Measurements from ENCODE around the gene COL21A1. TPM values are rescaled to one million over a fixed set of nuclear protein-coding genes. Genes with fewer than 3 reads are reported as not detected.
A peak's percentile ranks its signal among the peaks of the same experiment; 100 is the strongest.

The COL21A1 gene
- polyA plus RNA-seq = not detected

- Mint-ChIP-seq H3K27ac (no peak within 1 kb of the TSS), H3K4me1 (no peaks in the 10 kb centered on the region), H3K9me3 (peaks cover 0 to 4% (median 4%) of the 10 kb centered on the region in 3 donors), H3K27me3 (no peaks in the 10 kb centered on the region), H3K4me3 (peak within 1 kb of the TSS in 1 of 4 donors; percentile 23), H3K36me3 (no peaks in the 10 kb centered on the region)
Observed at GRCh38 chr6:56246881-56247653, at the start of gene COL21A1. Gene COL21A1, minus strand, starts transcription at chr6:56247580. Its CDS starts 64,962 bp downstream, at chr6:56182618.

GRCh38 chr6:56293781-56294180, 46.4 kb upstream of the COL21A1 start:
- Mint-ChIP-seq H3K36me3 (no peaks in the 10 kb centered on the region), H3K9me3 (no peaks in the 10 kb centered on the region), H3K27ac (no peak overlapping the region), H3K4me1 (no peaks in the 10 kb centered on the region), H3K4me3 (no peak overlapping the region), H3K27me3 (no peaks in the 10 kb centered on the region)

GRCh38 chr6:56292505-56293181, 45.3 kb upstream of the COL21A1 start:
- Mint-ChIP-seq H3K4me3 (no peak overlapping the region), H3K27me3 (no peaks in the 10 kb centered on the region), H3K9me3 (peaks cover 0 to 1% (median 0%) of the 10 kb centered on the region in 3 donors), H3K27ac (no peak overlapping the region), H3K4me1 (no peaks in the 10 kb centered on the region), H3K36me3 (no peaks in the 10 kb centered on the region)

GRCh38 chr6:56291302-56291917, 44.0 kb upstream of the COL21A1 start:
- H3K4me3 Mint-ChIP-seq = no peak overlapping the region
- peaks cover 0 to 3% (median 1%) of the 10 kb centered on the region in 3 donors for H3K9me3 Mint-ChIP-seq
- no peaks in the 10 kb centered on the region for H3K27me3 Mint-ChIP-seq
- no peaks in the 10 kb centered on the region for H3K4me1 Mint-ChIP-seq
- H3K36me3 Mint-ChIP-seq = no peaks in the 10 kb centered on the region
- no peak overlapping the region for H3K27ac Mint-ChIP-seq

GRCh38 chr6:56289721-56290120, 42.3 kb upstream of the COL21A1 start:
- Mint-ChIP-seq H3K9me3 (peaks cover 0 to 3% (median 1%) of the 10 kb centered on the region in 3 donors), H3K4me3 (no peak overlapping the region), H3K27ac (no peak overlapping the region), H3K36me3 (no peaks in the 10 kb centered on the region), H3K27me3 (no peaks in the 10 kb centered on the region), H3K4me1 (no peaks in the 10 kb centered on the region)

- H3K4me3 Mint-ChIP-seq = no peak overlapping the region
- H3K9me3 Mint-ChIP-seq = peaks cover 1 to 6% (median 3%) of the 10 kb centered on the region in 3 donors
- H3K27me3 Mint-ChIP-seq = no peaks in the 10 kb centered on the region
- no peaks in the 10 kb centered on the region for H3K36me3 Mint-ChIP-seq
- H3K4me1 Mint-ChIP-seq = no peaks in the 10 kb centered on the region
- H3K27ac Mint-ChIP-seq = no peak overlapping the region
Observed at GRCh38 chr6:56288347-56288746, 41.0 kb upstream of the COL21A1 start.

- H3K36me3 Mint-ChIP-seq = no peaks in the 10 kb centered on the region
- H3K9me3 Mint-ChIP-seq = peaks cover 3 to 5% (median 3%) of the 10 kb centered on the region in 3 donors
- H3K4me1 Mint-ChIP-seq = no peaks in the 10 kb centered on the region
- no peaks in the 10 kb centered on the region for H3K27me3 Mint-ChIP-seq
- H3K4me3 Mint-ChIP-seq = no peak overlapping the region
- H3K27ac Mint-ChIP-seq = no peak overlapping the region
Observed at GRCh38 chr6:56282391-56282790, 35.0 kb upstream of the COL21A1 start.

GRCh38 chr6:56280126-56280525, 32.7 kb upstream of the COL21A1 start:
- Mint-ChIP-seq H3K9me3 (peaks cover 5 to 7% (median 5%) of the 10 kb centered on the region in 3 donors), H3K27me3 (no peaks in the 10 kb centered on the region), H3K36me3 (no peaks in the 10 kb centered on the region), H3K4me1 (no peaks in the 10 kb centered on the region), H3K27ac (no peak overlapping the region), H3K4me3 (no peak overlapping the region)

GRCh38 chr6:56279331-56280080, 32.1 kb upstream of the COL21A1 start:
- Mint-ChIP-seq H3K27me3 (no peaks in the 10 kb centered on the region), H3K4me3 (no peak overlapping the region), H3K36me3 (no peaks in the 10 kb centered on the region), H3K4me1 (no peaks in the 10 kb centered on the region), H3K9me3 (peaks cover 5 to 7% (median 5%) of the 10 kb centered on the region in 3 donors), H3K27ac (no peak overlapping the region)

GRCh38 chr6:56278171-56278591, 30.8 kb upstream of the COL21A1 start:
- Mint-ChIP-seq H3K27ac (no peak overlapping the region), H3K4me1 (no peaks in the 10 kb centered on the region), H3K9me3 (peaks cover 2 to 6% (median 3%) of the 10 kb centered on the region in 3 donors), H3K4me3 (no peak overlapping the region), H3K36me3 (no peaks in the 10 kb centered on the region), H3K27me3 (no peaks in the 10 kb centered on the region)

- no peaks in the 10 kb centered on the region for H3K4me1 Mint-ChIP-seq
- no peak overlapping the region for H3K27ac Mint-ChIP-seq
- no peaks in the 10 kb centered on the region for H3K36me3 Mint-ChIP-seq
- no peak overlapping the region for H3K4me3 Mint-ChIP-seq
- H3K9me3 Mint-ChIP-seq = peaks cover 8 to 23% (median 9%) of the 10 kb centered on the region in 3 donors
- H3K27me3 Mint-ChIP-seq = no peaks in the 10 kb centered on the region
Observed at GRCh38 chr6:56270812-56271441, 23.5 kb upstream of the COL21A1 start.

GRCh38 chr6:56268266-56268665, 20.9 kb upstream of the COL21A1 start:
- H3K27me3 Mint-ChIP-seq = no peaks in the 10 kb centered on the region
- no peaks in the 10 kb centered on the region for H3K36me3 Mint-ChIP-seq
- H3K4me1 Mint-ChIP-seq = no peaks in the 10 kb centered on the region
- H3K4me3 Mint-ChIP-seq = no peak overlapping the region
- H3K27ac Mint-ChIP-seq = no peak overlapping the region
- H3K9me3 Mint-ChIP-seq = peaks cover 7 to 24% (median 9%) of the 10 kb centered on the region in 3 donors

GRCh38 chr6:56266011-56266410, 18.6 kb upstream of the COL21A1 start:
- no peaks in the 10 kb centered on the region for H3K27me3 Mint-ChIP-seq
- H3K36me3 Mint-ChIP-seq = no peaks in the 10 kb centered on the region
- no peaks in the 10 kb centered on the region for H3K4me1 Mint-ChIP-seq
- H3K4me3 Mint-ChIP-seq = no peak overlapping the region
- H3K27ac Mint-ChIP-seq = no peak overlapping the region
- peaks cover 5 to 19% (median 7%) of the 10 kb centered on the region in 3 donors for H3K9me3 Mint-ChIP-seq

GRCh38 chr6:56263596-56264315, 16.4 kb upstream of the COL21A1 start:
- H3K9me3 Mint-ChIP-seq = peaks cover 0 to 3% (median 0%) of the 10 kb centered on the region in 3 donors
- H3K4me3 Mint-ChIP-seq = no peak overlapping the region
- peaks cover 0 to 2% (median 0%) of the 10 kb centered on the region in 3 donors for H3K4me1 Mint-ChIP-seq
- no peaks in the 10 kb centered on the region for H3K36me3 Mint-ChIP-seq
- H3K27ac Mint-ChIP-seq = no peak overlapping the region
- H3K27me3 Mint-ChIP-seq = no peaks in the 10 kb centered on the region

Data from IgD-negative memory B cell (primary cell).